HCT116 (cell line): ENCODE data around the gene MRPL44. TPM values are rescaled to one million over a fixed set of nuclear protein-coding genes. Genes with fewer than 3 reads are reported as not detected.

Experiments used
- ATAC-seq: fragments of 200-7000 bp; cut with Tn5 transposase; 2 replicates; pipeline ENCODE4 v1.9.1; 2020; ENCODE audit warnings: mild to moderate bottlenecking, moderate library complexity
- BruUV-seq: library from RNA; stranded (reverse); fragments of 400-500 nt; replicated peaks from 2 replicates; lab custom pipeline; 2021; lab: Mats Ljungman, UMichigan
- CTCF ChIA-PET: fragments of 300-600 bp; sonication (Branson Sonifier 250); formaldehyde crosslinking; loops from one replicate; lab custom pipeline; 2021; ENCODE audit warnings: antibody characterized with exemption; lab: Charles Lee
- POLR2A ChIA-PET: fragments of 300-600, 350-600 bp; sonication (Branson Sonifier 250); formaldehyde crosslinking; loops from one replicate; lab custom pipeline; 2021; ENCODE audit warnings: antibody characterized with exemption; lab: Charles Lee
- RAD21 ChIA-PET, 2 experiments: fragments of 300-600 bp; sonication (Branson Sonifier 250); formaldehyde crosslinking; loops; one replicate each; lab custom pipeline; 2023; ENCODE audit warnings: low total read pairs in 2 of 2; ENCODE audit not compliant: uncharacterized antibody in 2 of 2, unreplicated experiment in 2 of 2, low non-redundant PET in 1 of 2; lab: Charles Lee
- DNase-seq: peaks from one replicate; pipeline ENCODE4 v3.0.0-alpha.2; 2010; ENCODE audit warnings: low read depth, low spot score
- H2AFZ ChIP-seq: fragments of 200-600 bp; shearing (Covaris generic), sonication (generic); 2 replicates; pipeline ENCODE4 v1.6.1; 2017; ENCODE audit warnings: low read depth, mixed run types, mixed read lengths, antibody characterized with exemption, low read length; ENCODE audit not compliant: poor library complexity, severe bottlenecking
- H3K27ac ChIP-seq: 2 replicates; pipeline ENCODE4 v1.5.1; 2012; ENCODE audit warnings: low read depth, low read length
- H3K27me3 ChIP-seq: fragments of 200-600 bp; sonication (generic); 2 replicates; pipeline ENCODE4 v1.6.1; 2016; ENCODE audit warnings: mixed run types, low read length, mixed read lengths; ENCODE audit not compliant: insufficient read depth
- H3K36me3 ChIP-seq, 2 experiments: fragments of 200-500 bp in 1 of 2; fragments of 200-600 bp in 1 of 2; sonication (Bioruptor generic) in 1 of 2; sonication (generic) in 1 of 2; 2 replicates each; pipeline versions ENCODE4 v1.5.1 to v1.6.1; 2014 to 2016; ENCODE audit warnings: low read length in 2 of 2, inconsistent platforms in 1 of 2, mixed read lengths in 1 of 2, mixed run types in 1 of 2; ENCODE audit not compliant: insufficient read depth in 2 of 2, control insufficient read depth in 1 of 2
- H3K4me1 ChIP-seq, 2 experiments: fragments of 200-600 bp in 1 of 2; sonication (generic) in 1 of 2; 2 replicates each; pipeline versions ENCODE4 v1.5.1 to v1.6.1; 2012 to 2017; ENCODE audit warnings: low read length in 2 of 2, inconsistent platforms in 1 of 2, mild to moderate bottlenecking in 1 of 2, mixed read lengths in 1 of 2, mixed run types in 1 of 2, moderate library complexity in 1 of 2; ENCODE audit not compliant: insufficient read depth in 2 of 2, control insufficient read depth in 1 of 2
- H3K4me2 ChIP-seq: fragments of 200-600 bp; sonication (generic); 2 replicates; pipeline ENCODE4 v1.6.1; 2017; ENCODE audit warnings: mixed run types, low read length, mixed read lengths
- H3K4me3 ChIP-seq, 2 experiments: fragments of 200-600 bp in 1 of 2; sonication (generic) in 1 of 2; replicated peaks in 1 of 2; 2 replicates each; pipeline ENCODE4 v1.5.1; 2011 to 2016; ENCODE audit warnings: low read length in 2 of 2, control low read depth in 1 of 2, low read depth in 1 of 2, mild to moderate bottlenecking in 1 of 2, mixed read lengths in 1 of 2, mixed run types in 1 of 2
- H3K79me2 ChIP-seq: fragments of 200-600 bp; sonication (generic); 2 replicates; pipeline ENCODE4 v1.6.1; 2017; ENCODE audit warnings: mild to moderate bottlenecking, mixed run types, low read length, moderate library complexity, mixed read lengths; ENCODE audit not compliant: insufficient read depth
- H3K9ac ChIP-seq: fragments of 200-600 bp; sonication (generic); 2 replicates; pipeline ENCODE4 v1.6.1; 2016; ENCODE audit warnings: low read length, mixed read lengths
- H3K9me2 ChIP-seq: fragments of 200-600 bp; sonication (generic), shearing (Covaris generic); 2 replicates; pipeline ENCODE4 v1.6.1; 2017; ENCODE audit warnings: mixed run types, mild to moderate bottlenecking, moderate library complexity; ENCODE audit not compliant: insufficient read depth
- H3K9me3 ChIP-seq, 2 experiments: fragments of 200-500 bp in 1 of 2; fragments of 200-600 bp in 1 of 2; sonication (Bioruptor generic) in 1 of 2; sonication (generic) in 1 of 2; 2 replicates each; pipeline ENCODE4 v1.6.1; 2014 to 2017; ENCODE audit warnings: low read length in 2 of 2, mixed read lengths in 2 of 2, inconsistent platforms in 1 of 2, low read depth in 1 of 2, mild to moderate bottlenecking in 1 of 2, mixed run types in 1 of 2, moderate library complexity in 1 of 2; ENCODE audit not compliant: control insufficient read depth in 1 of 2, insufficient read depth in 1 of 2
- H4K20me1 ChIP-seq: fragments of 200-600 bp; sonication (generic), shearing (Covaris generic); 2 replicates; pipeline ENCODE4 v1.6.1; 2017; ENCODE audit warnings: mixed run types, mild to moderate bottlenecking, moderate library complexity; ENCODE audit not compliant: insufficient read depth
- CTCF ChIP-seq, 3 experiments: fragments of 200-600 bp in 1 of 3; sonication (generic) in 1 of 3; IDR thresholded peaks in 2 of 3; conservative IDR thresholded peaks in 1 of 3; 2 replicates each; pipeline ENCODE4 v1.5.1; 2012 to 2017; ENCODE audit warnings: low read depth in 2 of 3, low read length in 2 of 3, antibody characterized with exemption in 1 of 3, borderline replicate concordance in 1 of 3, control low read depth in 1 of 3, mild to moderate bottlenecking in 1 of 3, mixed read lengths in 1 of 3, mixed run types in 1 of 3, moderate library complexity in 1 of 3; ENCODE audit not compliant: insufficient read depth in 1 of 3
- EGR1 ChIP-seq: IDR thresholded peaks from 2 replicates; pipeline ENCODE4 v1.6.1; 2012; ENCODE audit warnings: low read depth
- ELF1 ChIP-seq: IDR thresholded peaks from 2 replicates; pipeline ENCODE4 v1.6.1; 2012; ENCODE audit warnings: low read depth, borderline replicate concordance
- FOSL1 ChIP-seq: IDR thresholded peaks from 2 replicates; pipeline ENCODE4 v1.6.1; 2012; ENCODE audit warnings: low read depth
- MAX ChIP-seq: IDR thresholded peaks from 2 replicates; pipeline ENCODE4 v1.6.1; 2012
- POLR2A ChIP-seq: IDR thresholded peaks from 2 replicates; pipeline ENCODE4 v1.7.0; 2011; ENCODE audit warnings: borderline replicate concordance; ENCODE audit not compliant: insufficient read depth, insufficient read length; ENCODE audit errors: extremely low read depth
- SIN3A ChIP-seq: IDR thresholded peaks from 2 replicates; pipeline ENCODE4 v1.6.1; 2012; ENCODE audit warnings: low read depth
- SP1 ChIP-seq: IDR thresholded peaks from 2 replicates; pipeline ENCODE4 v1.6.1; 2012; ENCODE audit warnings: low read depth
- SRF ChIP-seq: IDR thresholded peaks from 2 replicates; pipeline ENCODE4 v1.6.1; 2012; ENCODE audit warnings: low read depth
- intact Hi-C: fragments of 100-400 bp; cut with micrococcal nuclease; formaldehyde crosslinking; loops from 2 replicates; pipeline ENCODE4 v1.10.0; 2022
- total RNA-seq: library from RNA; stranded (reverse); gene quantifications from one replicate; pipeline ENCODE4 v1.2.1, GENCODE V29; 2021; ENCODE audit not compliant: unreplicated experiment

MRPL44 gene
- total RNA-seq, 1 experiment from 2014 or later: 45.8 TPM

GRCh38 chr2:223928113-223929006, 28.9 kb upstream of the MRPL44 start:
- Histone ChIP-seq H2AFZ (no peak overlapping the region), H3K79me2 (peaks cover 49% of the 10 kb centered on the region), H3K27me3 (no peaks in the 10 kb centered on the region), H3K9me3 (peaks cover 0 to 7% of the 10 kb centered on the region in 2 experiments; a peak in 1 of 4 replicates), H3K36me3 (no peaks in the 10 kb centered on the region), H3K4me3 (no peak overlapping the region), H3K4me2 (no peak overlapping the region), H3K4me1 (peaks cover 11 to 12% of the 10 kb centered on the region in 2 experiments), H3K9ac (no peak overlapping the region), H4K20me1 (no peaks in the 10 kb centered on the region), H3K9me2 (no peaks in the 10 kb centered on the region), H3K27ac (no peak overlapping the region)
- ChIA-PET CTCF (no interaction called here), POLR2A (no interaction called here), RAD21 (no interaction called here)
- DNase-seq (no peak), ATAC-seq (no peak)
- BruUV-seq: no TSS peak
- intact Hi-C loops: no loop called here
- TF ChIP-seq MAX: no peak
- no peak for TF ChIP-seq CTCF (IDR thresholded peaks at IDR 0.05 in 2 of 3, conservative IDR thresholded peaks at IDR 0.05 in 1 of 3; ENCODE audit: borderline replicate concordance in 1 of 3, insufficient read depth in 1 of 3, low read depth in 2 of 3, low read length in 2 of 3)
- TF ChIP-seq ELF1: no peak
- TF ChIP-seq SP1: no peak
- no peak for TF ChIP-seq SIN3A
- TF ChIP-seq POLR2A: no peak
- no peak for TF ChIP-seq EGR1
- TF ChIP-seq SRF: no peak
- no peak for TF ChIP-seq FOSL1
